HepG2 (cell line): Measurements from ENCODE around the gene DOC2A. TPM values are rescaled to one million over a fixed set of nuclear protein-coding genes. Genes with fewer than 3 reads are reported as not detected.
A peak's percentile ranks its signal among the peaks of the same experiment; 100 is the strongest.

Experiments used
- BHLHE40 ChIP-seq: IDR thresholded peaks from 2 replicates; pipeline ENCODE4 v1.6.1; 2011; ENCODE audit warnings: low read length, improper control_type of control experiment
- BRD4 ChIP-seq: sonication (generic); formaldehyde crosslinking; IDR thresholded peaks from 2 replicates; pipeline ENCODE4 v1.4.0; 2020; ENCODE audit warnings: missing genetic modification reagents
- CENPT ChIP-seq: sonication (generic); formaldehyde crosslinking; IDR thresholded peaks from 2 replicates; pipeline ENCODE4 v1.8.0; 2022; ENCODE audit warnings: low read depth, mild to moderate bottlenecking, moderate library complexity, missing genetic modification reagents
- DMAP1 ChIP-seq: IDR thresholded peaks from 2 replicates; pipeline ENCODE4 v1.6.1; 2016
- FOXP1 ChIP-seq, 2 experiments: fragments of 450-650 bp in 1 of 2; IDR thresholded peaks; 2 replicates each; pipeline ENCODE4 v1.6.1; 2017 to 2018; ENCODE audit warnings: antibody characterized with exemption in 1 of 2
- HDAC1 ChIP-seq: sonication (generic); formaldehyde crosslinking; IDR thresholded peaks from 2 replicates; pipeline ENCODE4 v1.5.1; 2020; ENCODE audit warnings: mild to moderate bottlenecking, missing genetic modification reagents
- HOXA5 ChIP-seq: sonication (generic); formaldehyde crosslinking; IDR thresholded peaks from 2 replicates; pipeline ENCODE4 v1.4.0; 2020; ENCODE audit warnings: missing genetic modification reagents
- NFIB ChIP-seq: sonication (generic); formaldehyde crosslinking; IDR thresholded peaks from 2 replicates; pipeline ENCODE4 v1.9.0; 2021; ENCODE audit warnings: missing genetic modification reagents, mild to moderate bottlenecking, borderline replicate concordance
- NKX3-1 ChIP-seq: sonication (generic); formaldehyde crosslinking; IDR thresholded peaks from 2 replicates; pipeline ENCODE4 v1.5.0; 2020; ENCODE audit warnings: missing genetic modification reagents
- PHF20 ChIP-seq: sonication (generic); formaldehyde crosslinking; IDR thresholded peaks from 2 replicates; pipeline ENCODE4 v1.5.0; 2020; ENCODE audit warnings: mild to moderate bottlenecking, missing genetic modification reagents
- PPARG ChIP-seq: conservative IDR thresholded peaks from 2 replicates; pipeline ENCODE4 v1.6.1; 2016; ENCODE audit warnings: missing biosample characterization, missing genetic modification reagents
- REXO4 ChIP-seq: sonication (generic); formaldehyde crosslinking; IDR thresholded peaks from 2 replicates; pipeline ENCODE4 v1.8.0; 2022; ENCODE audit warnings: missing genetic modification reagents, mild to moderate bottlenecking, borderline replicate concordance
- ZBTB38 ChIP-seq: sonication (generic); formaldehyde crosslinking; IDR thresholded peaks from 2 replicates; pipeline ENCODE4 v1.5.1; 2020; ENCODE audit warnings: mild to moderate bottlenecking, missing genetic modification reagents
- ZBTB7B ChIP-seq: sonication (generic); formaldehyde crosslinking; IDR thresholded peaks from 2 replicates; pipeline ENCODE4 v1.4.0; 2020; ENCODE audit warnings: missing genetic modification reagents
- ZFP41 ChIP-seq: sonication (generic); formaldehyde crosslinking; IDR thresholded peaks from 2 replicates; pipeline ENCODE4 v1.4.0; 2020; ENCODE audit warnings: mild to moderate bottlenecking, missing genetic modification reagents, borderline replicate concordance
- ZNF101 ChIP-seq: sonication (generic); formaldehyde crosslinking; IDR thresholded peaks from 2 replicates; pipeline ENCODE4 v1.4.0; 2020; ENCODE audit warnings: mild to moderate bottlenecking, low read depth, missing genetic modification reagents, borderline replicate concordance
- ZNF547 ChIP-seq: sonication (generic); formaldehyde crosslinking; IDR thresholded peaks from 2 replicates; pipeline ENCODE4 v1.5.1; 2020; ENCODE audit warnings: mild to moderate bottlenecking, missing genetic modification reagents
- ZNF598 ChIP-seq: sonication (generic); formaldehyde crosslinking; IDR thresholded peaks from 2 replicates; pipeline ENCODE4 v1.5.1; 2020; ENCODE audit warnings: mild to moderate bottlenecking, missing genetic modification reagents, borderline replicate concordance
- ZNF674 ChIP-seq: sonication (generic); formaldehyde crosslinking; IDR thresholded peaks from 2 replicates; pipeline ENCODE4 v1.5.0; 2020; ENCODE audit warnings: low read depth, mild to moderate bottlenecking, missing genetic modification reagents
- ZNF768 ChIP-seq: sonication (generic); formaldehyde crosslinking; IDR thresholded peaks from 2 replicates; pipeline ENCODE4 v1.4.0; 2020; ENCODE audit warnings: missing genetic modification reagents
- ZNF839 ChIP-seq: sonication (generic); formaldehyde crosslinking; IDR thresholded peaks from 2 replicates; pipeline ENCODE4 v1.4.0; 2020; ENCODE audit warnings: missing genetic modification reagents, mild to moderate bottlenecking, borderline replicate concordance
- ZSCAN25 ChIP-seq: sonication (generic); formaldehyde crosslinking; IDR thresholded peaks from 2 replicates; pipeline ENCODE4 v1.8.0; 2022; ENCODE audit warnings: mild to moderate bottlenecking, missing genetic modification reagents
- polyA plus RNA-seq, 8 experiments: library from polyadenylated mRNA; depleted of rRNA in 3 of 8; stranded (reverse) in 7 of 8; unstranded in 1 of 8; fragments of >200 nt; fragmentation: Illumina TruSeq in 4 of 8; extraction: Trizol in 4 of 8; gene quantifications; 2 replicates each; pipeline versions ENCODE4 v1.2.1 to v1.2.3, GENCODE V29; 2011 to 2016; ENCODE audit warnings: low read depth in 4 of 8, missing spikeins in 1 of 8, mixed read lengths in 1 of 8; ENCODE audit not compliant: insufficient read depth in 1 of 8
- total RNA-seq, 5 experiments: library from RNA; depleted of rRNA; stranded (reverse); fragments of >200 nt; fragmentation: Illumina TruSeq; extraction: Trizol; gene quantifications; 2 replicates each; pipeline ENCODE4 v1.2.3, GENCODE V29; 2016; ENCODE audit warnings: low read depth in 1 of 5
- TF ChIP-seq, protein P1 (sequence below): sonication (generic); formaldehyde crosslinking; IDR thresholded peaks from 2 replicates; pipeline ENCODE4 v1.5.0; 2020; ENCODE audit warnings: mild to moderate bottlenecking, missing genetic modification reagents, borderline replicate concordance
- TF ChIP-seq, protein P2 (sequence below): IDR thresholded peaks from 2 replicates; pipeline ENCODE4 v1.6.1; 2018; ENCODE audit warnings: missing genetic modification reagents
- TF ChIP-seq, protein P3 (sequence below): sonication (generic); formaldehyde crosslinking; IDR thresholded peaks from 2 replicates; pipeline ENCODE4 v1.4.0; 2020; ENCODE audit warnings: missing genetic modification reagents

Gene DOC2A
- total and polyA plus RNA-seq, 2 of the 13 experiments (the other 11 are each of a cell fraction or from before 2014, with no cell fraction given): 0.15 to 0.55 TPM

DNA sequence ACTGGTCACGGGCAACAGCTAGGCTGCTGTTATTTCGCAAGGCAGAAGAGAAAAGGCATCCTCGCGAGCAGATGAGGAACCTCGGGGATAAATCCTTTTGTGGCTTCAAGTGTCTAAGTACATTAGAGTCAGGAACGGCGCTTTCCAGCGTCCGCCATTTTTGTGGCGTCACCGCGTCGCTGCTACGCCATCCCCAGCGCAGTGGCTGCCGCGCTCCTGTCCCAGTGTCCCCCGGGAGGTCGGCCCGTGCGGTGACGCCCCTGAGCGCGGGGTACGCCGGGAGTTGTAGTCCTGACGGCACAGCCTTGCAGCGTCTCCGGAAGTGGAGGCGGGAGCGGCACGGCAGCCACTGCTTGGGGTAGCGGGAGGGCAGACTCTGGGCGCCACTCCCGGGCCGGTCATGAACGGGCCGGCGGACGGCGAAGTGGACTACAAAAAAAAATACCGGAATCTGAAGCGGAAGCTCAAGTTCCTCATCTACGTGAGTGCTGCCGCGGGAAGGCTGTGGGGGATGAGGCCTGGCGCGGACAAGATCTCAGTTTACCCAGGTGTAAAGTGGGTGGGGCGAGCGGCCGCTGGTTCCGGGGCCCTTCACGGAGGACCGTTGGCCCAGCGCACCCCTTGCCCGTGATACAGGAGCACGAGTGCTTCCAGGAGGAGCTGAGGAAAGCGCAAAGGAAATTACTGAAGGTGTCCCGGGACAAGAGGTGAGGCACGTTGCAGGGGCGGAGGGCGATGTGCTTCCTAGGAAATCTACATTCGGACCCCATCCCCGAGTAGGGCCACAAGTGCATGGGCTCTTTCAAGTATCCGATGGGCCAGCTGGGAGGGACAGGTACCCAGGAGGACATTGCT, 14.7 kb downstream of the DOC2A start, which contains the start of gene INO80E (continued):
- 0 out of 2 replicates have a peak, but pooled peaks have one; percentile 27 for TF ChIP-seq CENPT (CRISPR knock-in tag)
- TF ChIP-seq HOXA5 (CRISPR knock-in tag): peak; percentile 92; the same call in 1 of the 2 replicates
- no peak for TF ChIP-seq ZNF768 (CRISPR knock-in tag)
- peak; percentile 50 for TF ChIP-seq BRD4 (CRISPR knock-in tag)
- no peak for TF ChIP-seq ZBTB38 (CRISPR knock-in tag)
- TF ChIP-seq ZNF101 (CRISPR knock-in tag): no peak; the same call in 1 of the 2 replicates
- peak; percentile 62; the same call in 1 of the 2 replicates for TF ChIP-seq ZFP41 (CRISPR knock-in tag)
- TF ChIP-seq ZNF547 (CRISPR knock-in tag): peak; percentile 26; the same call in 1 of the 2 replicates
- TF ChIP-seq REXO4: no peak
- TF ChIP-seq, protein P1, sequence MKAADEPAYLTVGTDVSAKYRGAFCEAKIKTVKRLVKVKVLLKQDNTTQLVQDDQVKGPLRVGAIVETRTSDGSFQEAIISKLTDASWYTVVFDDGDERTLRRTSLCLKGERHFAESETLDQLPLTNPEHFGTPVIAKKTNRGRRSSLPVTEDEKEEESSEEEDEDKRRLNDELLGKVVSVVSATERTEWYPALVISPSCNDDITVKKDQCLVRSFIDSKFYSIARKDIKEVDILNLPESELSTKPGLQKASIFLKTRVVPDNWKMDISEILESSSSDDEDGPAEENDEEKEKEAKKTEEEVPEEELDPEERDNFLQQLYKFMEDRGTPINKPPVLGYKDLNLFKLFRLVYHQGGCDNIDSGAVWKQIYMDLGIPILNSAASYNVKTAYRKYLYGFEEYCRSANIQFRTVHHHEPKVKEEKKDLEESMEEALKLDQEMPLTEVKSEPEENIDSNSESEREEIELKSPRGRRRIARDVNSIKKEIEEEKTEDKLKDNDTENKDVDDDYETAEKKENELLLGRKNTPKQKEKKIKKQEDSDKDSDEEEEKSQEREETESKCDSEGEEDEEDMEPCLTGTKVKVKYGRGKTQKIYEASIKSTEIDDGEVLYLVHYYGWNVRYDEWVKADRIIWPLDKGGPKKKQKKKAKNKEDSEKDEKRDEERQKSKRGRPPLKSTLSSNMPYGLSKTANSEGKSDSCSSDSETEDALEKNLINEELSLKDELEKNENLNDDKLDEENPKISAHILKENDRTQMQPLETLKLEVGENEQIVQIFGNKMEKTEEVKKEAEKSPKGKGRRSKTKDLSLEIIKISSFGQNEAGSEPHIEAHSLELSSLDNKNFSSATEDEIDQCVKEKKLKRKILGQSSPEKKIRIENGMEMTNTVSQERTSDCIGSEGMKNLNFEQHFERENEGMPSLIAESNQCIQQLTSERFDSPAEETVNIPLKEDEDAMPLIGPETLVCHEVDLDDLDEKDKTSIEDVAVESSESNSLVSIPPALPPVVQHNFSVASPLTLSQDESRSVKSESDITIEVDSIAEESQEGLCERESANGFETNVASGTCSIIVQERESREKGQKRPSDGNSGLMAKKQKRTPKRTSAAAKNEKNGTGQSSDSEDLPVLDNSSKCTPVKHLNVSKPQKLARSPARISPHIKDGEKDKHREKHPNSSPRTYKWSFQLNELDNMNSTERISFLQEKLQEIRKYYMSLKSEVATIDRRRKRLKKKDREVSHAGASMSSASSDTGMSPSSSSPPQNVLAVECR (CRISPR knock-in tag): peak; percentile 98; the same call in 1 of the 2 replicates
- no peak for TF ChIP-seq ZNF674
- no peak for TF ChIP-seq FOXP1 (IDR thresholded peaks at IDR 0.05)
- TF ChIP-seq FOXP1 (CRISPR knock-in tag; IDR thresholded peaks at IDR 0.05): no peak
- peak; percentile 93 for TF ChIP-seq PHF20 (CRISPR knock-in tag)
- no peak for TF ChIP-seq NFIB (CRISPR knock-in tag)
- 0 out of 2 replicates have a peak, but pooled peaks have one; percentile 19 for TF ChIP-seq NKX3-1 (CRISPR knock-in tag)
- TF ChIP-seq BHLHE40: peak; percentile 83
- peak; percentile 84; the same call in 1 of the 2 replicates for TF ChIP-seq ZNF839 (CRISPR knock-in tag)
- no peak; the same call in 1 of the 2 replicates for TF ChIP-seq ZNF598
- TF ChIP-seq, protein P2, sequence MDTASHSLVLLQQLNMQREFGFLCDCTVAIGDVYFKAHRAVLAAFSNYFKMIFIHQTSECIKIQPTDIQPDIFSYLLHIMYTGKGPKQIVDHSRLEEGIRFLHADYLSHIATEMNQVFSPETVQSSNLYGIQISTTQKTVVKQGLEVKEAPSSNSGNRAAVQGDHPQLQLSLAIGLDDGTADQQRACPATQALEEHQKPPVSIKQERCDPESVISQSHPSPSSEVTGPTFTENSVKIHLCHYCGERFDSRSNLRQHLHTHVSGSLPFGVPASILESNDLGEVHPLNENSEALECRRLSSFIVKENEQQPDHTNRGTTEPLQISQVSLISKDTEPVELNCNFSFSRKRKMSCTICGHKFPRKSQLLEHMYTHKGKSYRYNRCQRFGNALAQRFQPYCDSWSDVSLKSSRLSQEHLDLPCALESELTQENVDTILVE (CRISPR knock-in tag): peak; percentile 90
- peak; percentile 63; the same call in 1 of the 2 replicates for TF ChIP-seq ZBTB7B (CRISPR knock-in tag)
- TF ChIP-seq ZSCAN25 (CRISPR knock-in tag): no peak
- TF ChIP-seq, protein P3, sequence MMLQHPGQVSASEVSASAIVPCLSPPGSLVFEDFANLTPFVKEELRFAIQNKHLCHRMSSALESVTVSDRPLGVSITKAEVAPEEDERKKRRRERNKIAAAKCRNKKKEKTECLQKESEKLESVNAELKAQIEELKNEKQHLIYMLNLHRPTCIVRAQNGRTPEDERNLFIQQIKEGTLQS (CRISPR knock-in tag): peak; percentile 79
- TF ChIP-seq DMAP1 (CRISPR knock-in tag): peak; percentile 95
- TF ChIP-seq PPARG: no peak; the same call in 1 of the 2 replicates
- no peak; the same call in 1 of the 2 replicates for TF ChIP-seq HDAC1 (CRISPR knock-in tag)
